ENCODE data around the gene ZNF165. TPM values are rescaled to one million over a fixed set of nuclear protein-coding genes. Genes with fewer than 3 reads are reported as not detected.

Gene ZNF165
- total and polyA plus RNA-seq, 2 of the 4 experiments (the other 2 are of a cell fraction), result 0.07 to 0.36 TPM

- no peak overlapping the region for H3K56ac ChIP-seq (ENCODE audit: extremely low read depth, insufficient read depth, low read length)
- ChIA-PET CTCF (interaction anchor here (0.6 to 1.5 kb wide), 2 partner anchors 11 to 67 kb away, joined by 3 read pairs; no protein-coding TSS in a partner anchor), POLR2A (ENCODE audit: unreplicated experiment) (no interaction called here)
- no peak overlapping the region for H3K18ac ChIP-seq (ENCODE audit: low read depth, low read length)
- H2BK20ac ChIP-seq (ENCODE audit: low read depth, low read length), result no peak overlapping the region
- H3K36me3 ChIP-seq (ENCODE audit: control insufficient read depth, insufficient read depth, low read length), result peaks cover 26% of the 10 kb centered on the region
- no peak overlapping the region for H2BK5ac ChIP-seq (ENCODE audit: low read depth, low read length, poor library complexity, severe bottlenecking)
- H3K79me1 ChIP-seq (ENCODE audit: low read depth in 1 of 2, low read length in 2 of 2), result no peaks in the 10 kb centered on the region; a peak in 1 of 4 replicates
- H4K5ac ChIP-seq (ENCODE audit: low read depth, low read length), result no peak overlapping the region
- H3K9me1 ChIP-seq (ENCODE audit: insufficient read depth, low read length), result no peaks in the 10 kb centered on the region; the same call in 1 of the 2 replicates
- dilution Hi-C loops (cut with HindIII; ENCODE audit: low sequenced_read_pairs, unreplicated experiment), result no loop called here
- H3K14ac ChIP-seq (replicated peaks; ENCODE audit: low read depth, low read length), result no peak overlapping the region
- no peak overlapping the region for H2AK9ac ChIP-seq (replicated peaks; ENCODE audit: low read depth, low read length, poor library complexity)
- no peak overlapping the region for H3K23ac ChIP-seq (ENCODE audit: low read depth, low read length)
- no peak overlapping the region for H3K27ac ChIP-seq (ENCODE audit: insufficient read depth, low read length)
- no peaks in the 10 kb centered on the region for H4K20me1 ChIP-seq (ENCODE audit: insufficient read depth, low read length)
- H3K4me3 ChIP-seq (ENCODE audit: insufficient read depth, low read depth, low read length), result no peak overlapping the region
- H3K4ac ChIP-seq (ENCODE audit: low read depth, low read length), result no peak overlapping the region
- no TSS peak for BruUV-seq (replicated peaks)
- DNase-seq, result no peak
- no peak overlapping the region for H4K91ac ChIP-seq (ENCODE audit: insufficient read depth, low read depth, low read length)
- no peak overlapping the region for H2AK5ac ChIP-seq (ENCODE audit: low read depth, low read length)
- H2BK120ac ChIP-seq (ENCODE audit: low read depth, low read length), result no peak overlapping the region
- ATAC-seq (ENCODE audit: low read depth), result no peak
- TF ChIP-seq CEBPB (IDR thresholded peaks at IDR 0.05; ENCODE audit: low read depth, low read length) (no peak), ELK1 (IDR thresholded peaks at IDR 0.05; ENCODE audit: borderline replicate concordance, low read depth, low read length) (no peak), USF2 (IDR thresholded peaks at IDR 0.05; ENCODE audit: low read depth, low read length) (no peak), MAFK (IDR thresholded peaks at IDR 0.05; ENCODE audit: low read depth, low read length) (no peak), FOS (IDR thresholded peaks at IDR 0.05; ENCODE audit: low read depth, low read length) (no peak), MAZ (IDR thresholded peaks at IDR 0.05; ENCODE audit: borderline replicate concordance, low read depth, low read length) (no peak)
- in situ Hi-C loops (cut with MboI; ENCODE audit: low sequenced_read_pairs), result no loop called here
- H2AFZ ChIP-seq (replicated peaks; ENCODE audit: low read length, poor library complexity), result no peak overlapping the region
- intact Hi-C loops (cut with micrococcal nuclease), result no loop called here
- no peak overlapping the region for H4K8ac ChIP-seq (ENCODE audit: low read depth in 2 of 2, low read length in 2 of 2)
- no CpG with 5 or more reads among the region's 2 CpGs for WGBS, 2 experiments (ENCODE audit: extremely low coverage in 2 of 2, insufficient read length in 1 of 2)
- no peaks in the 10 kb centered on the region for H3K9me3 ChIP-seq (ENCODE audit: control insufficient read depth, insufficient read depth, low read length)
- no peak overlapping the region for H3K9ac ChIP-seq (ENCODE audit: low read depth, low read length)
- no peak overlapping the region for H3K4me2 ChIP-seq (ENCODE audit: low read depth, low read length)
- H3K4me1 ChIP-seq (ENCODE audit: control insufficient read depth, insufficient read depth, low read length), result no peaks in the 10 kb centered on the region
- no peak overlapping the region for H2BK15ac ChIP-seq (ENCODE audit: low read depth, low read length)
- no peaks in the 10 kb centered on the region for H3K27me3 ChIP-seq (ENCODE audit: control insufficient read depth, insufficient read depth, low read length)
These were observed 35.4 kb downstream of the ZNF165 start for GRCh38 chr6:28115799-28116198.

Measured in IMR-90 (cell line).